Liver (tissue), 9 donors: ENCODE data around the gene KIF1A. TPM values are rescaled to one million over a fixed set of nuclear protein-coding genes. Genes with fewer than 3 reads are reported as not detected.

ENCODE experiments used
- DNase-seq: peaks from one replicate; pipeline ENCODE4 v3.0.0-alpha.2; 2017; ENCODE audit warnings: low spot score
- H3K27ac ChIP-seq, 2 donors: one replicate each; pipeline ENCODE4 v1.7.0; 2013; ENCODE audit warnings: inconsistent platforms in 2 of 2, low read length in 2 of 2, control low read depth in 1 of 2, low read depth in 1 of 2, mild to moderate bottlenecking in 1 of 2
- H3K27me3 ChIP-seq, 4 donors: one replicate each; pipeline versions ENCODE4 v1.6.1 to v1.7.0; 2013; ENCODE audit warnings: low read length in 3 of 4, inconsistent platforms in 1 of 4, mild to moderate bottlenecking in 1 of 4, moderate library complexity in 1 of 4; ENCODE audit not compliant: control insufficient read depth in 4 of 4, insufficient read depth in 4 of 4
- H3K36me3 ChIP-seq, 4 donors: one replicate each; pipeline versions ENCODE4 v1.6.1 to v1.7.0; 2013; ENCODE audit warnings: low read length in 3 of 4, mild to moderate bottlenecking in 3 of 4, low read depth in 1 of 4, moderate library complexity in 1 of 4; ENCODE audit not compliant: control insufficient read depth in 4 of 4, insufficient read depth in 3 of 4
- H3K4me1 ChIP-seq, 4 donors: one replicate each; pipeline versions ENCODE4 v1.6.1 to v1.7.0; 2013; ENCODE audit warnings: low read length in 3 of 4, mild to moderate bottlenecking in 3 of 4, moderate library complexity in 1 of 4; ENCODE audit not compliant: control insufficient read depth in 4 of 4, insufficient read depth in 4 of 4
- H3K4me3 ChIP-seq, 3 donors: one replicate each; pipeline versions ENCODE4 v1.6.1 to v1.7.0; 2013; ENCODE audit warnings: low read length in 3 of 3, control low read depth in 1 of 3, low read depth in 1 of 3, mild to moderate bottlenecking in 1 of 3
- H3K9ac ChIP-seq, 2 donors: one replicate each; pipeline ENCODE4 v1.7.0; 2013; ENCODE audit warnings: low read length in 2 of 2, mild to moderate bottlenecking in 2 of 2, moderate library complexity in 2 of 2, control low read depth in 1 of 2, low read depth in 1 of 2
- H3K9me3 ChIP-seq, 4 donors: one replicate each; pipeline versions ENCODE4 v1.6.1 to v1.7.0; 2013; ENCODE audit warnings: low read length in 3 of 4; ENCODE audit not compliant: control insufficient read depth in 4 of 4
- ATF3 ChIP-seq: IDR thresholded peaks from 2 replicates; pipeline ENCODE4 v1.6.1; 2016; ENCODE audit warnings: antibody characterized with exemption
- EGR1 ChIP-seq, 2 donors: IDR thresholded peaks; 2 replicates each; pipeline ENCODE4 v1.6.1; 2016 to 2018; ENCODE audit warnings: antibody characterized with exemption in 2 of 2, low read depth in 2 of 2
- FOXA2 ChIP-seq: IDR thresholded peaks from 2 replicates; pipeline ENCODE4 v1.6.1; 2016; ENCODE audit warnings: antibody characterized with exemption
- GABPA ChIP-seq, 2 donors: IDR thresholded peaks in 1 of 2; conservative IDR thresholded peaks in 1 of 2; 2 replicates each; pipeline ENCODE4 v1.6.1; 2016; ENCODE audit warnings: antibody characterized with exemption in 2 of 2, mild to moderate bottlenecking in 1 of 2, moderate library complexity in 1 of 2
- HNF4A ChIP-seq, 2 donors: conservative IDR thresholded peaks; 2 replicates each; pipeline ENCODE4 v1.6.1; 2016; ENCODE audit warnings: antibody characterized with exemption in 2 of 2, mild to moderate bottlenecking in 2 of 2
- JUND ChIP-seq, 2 donors: IDR thresholded peaks; 2 replicates each; pipeline ENCODE4 v1.6.1; 2016; ENCODE audit warnings: antibody characterized with exemption in 2 of 2
- NR2F2 ChIP-seq: IDR thresholded peaks from 2 replicates; pipeline ENCODE4 v1.6.1; 2016; ENCODE audit warnings: antibody characterized with exemption
- RAD21 ChIP-seq, 2 donors: IDR thresholded peaks; 2 replicates each; pipeline ENCODE4 v1.6.1; 2016; ENCODE audit warnings: antibody characterized with exemption in 2 of 2, mild to moderate bottlenecking in 2 of 2
- REST ChIP-seq: IDR thresholded peaks from 2 replicates; pipeline ENCODE4 v1.6.1; 2016; ENCODE audit warnings: antibody characterized with exemption, mild to moderate bottlenecking
- YY1 ChIP-seq: IDR thresholded peaks from 2 replicates; pipeline ENCODE4 v1.6.1; 2016; ENCODE audit warnings: antibody characterized with exemption, mild to moderate bottlenecking
- ZBTB33 ChIP-seq: IDR thresholded peaks from 2 replicates; pipeline ENCODE4 v1.6.1; 2016; ENCODE audit warnings: antibody characterized with exemption
- WGBS: extraction: QIAGEN DNeasy Blood & Tissue Kit; methylation state at CpG from one replicate; pipeline ENCODE4 v1.1.7; 2013; 5-methylcytosine and 5-hydroxymethylcytosine counted together
- polyA plus RNA-seq, 2 donors: library from polyadenylated mRNA; stranded (reverse) in 1 of 2; unstranded in 1 of 2; fragments of 200-250 nt in 1 of 2; fragments of >200 nt in 1 of 2; fragmentation: Nextera tagmentation in 1 of 2; extraction: Ambion mirVana in 1 of 2; gene quantifications; one replicate each; pipeline versions ENCODE4 v1.2.1 to v1.2.3, GENCODE V29; 2013 to 2015
- total RNA-seq, 2 donors: library from RNA; depleted of rRNA; stranded (reverse); fragments of >200 nt; gene quantifications; one replicate each; pipeline ENCODE4 v1.2.3, GENCODE V29; 2014
- TF ChIP-seq, protein P1 (sequence below): IDR thresholded peaks from 2 replicates; pipeline ENCODE4 v1.6.1; 2016; ENCODE audit warnings: antibody characterized with exemption
- donor health status: healthy.
- donor health status: healthy.
- donor health status: healthy.
- donor health status: healthy.
- donor health status: healthy.

Gene KIF1A
- total and polyA plus RNA-seq, 4 donors = 0.03 to 0.21 (median 0.11) TPM

DNA sequence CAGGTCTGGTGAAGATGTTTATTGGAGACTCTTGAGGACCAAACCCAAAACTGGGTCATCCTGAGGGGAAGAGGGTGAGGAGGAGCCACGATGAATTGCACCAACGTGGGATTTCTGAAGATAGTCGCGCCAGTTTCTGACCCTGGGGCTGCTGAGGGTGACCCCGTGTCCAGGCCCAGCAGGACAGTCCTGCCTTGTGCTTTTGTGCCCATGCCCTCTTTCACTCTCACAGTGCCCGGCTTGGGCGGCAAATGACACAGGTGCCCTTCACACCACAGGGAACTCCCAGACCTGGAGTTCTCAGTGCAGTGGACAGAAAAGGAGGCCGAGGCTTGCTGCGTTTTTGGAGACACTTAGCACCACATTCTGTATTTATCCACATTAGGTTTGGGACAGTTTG lies 15.5 kb upstream of the KIF1A start:
- Histone ChIP-seq H3K4me1 (peaks cover 0 to 6% (median 5%) of the 10 kb centered on the region in 4 donors), H3K9ac (no peak overlapping the region), H3K27ac (no peak overlapping the region), H3K36me3 (no peaks in the 10 kb centered on the region), H3K9me3 (no peaks in the 10 kb centered on the region), H3K4me3 (no peak overlapping the region), H3K27me3 (no peaks in the 10 kb centered on the region)
- WGBS = 89% methylated on average over 9 of the region's 9 CpGs
- no peak for DNase-seq
- TF ChIP-seq RAD21 (IDR thresholded peaks at IDR 0.05) (no peak), GABPA (IDR thresholded peaks at IDR 0.05 in 1 of 2, conservative IDR thresholded peaks at IDR 0.05 in 1 of 2) (no peak)
- TF ChIP-seq, protein P1, sequence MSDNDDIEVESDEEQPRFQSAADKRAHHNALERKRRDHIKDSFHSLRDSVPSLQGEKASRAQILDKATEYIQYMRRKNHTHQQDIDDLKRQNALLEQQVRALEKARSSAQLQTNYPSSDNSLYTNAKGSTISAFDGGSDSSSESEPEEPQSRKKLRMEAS = no peak

- no peaks in the 10 kb centered on the region for H3K27me3 ChIP-seq
- H3K9me3 ChIP-seq = no peaks in the 10 kb centered on the region
- no peak for DNase-seq
- H3K27ac ChIP-seq = no peak overlapping the region
- no peak overlapping the region for H3K4me3 ChIP-seq
- H3K4me1 ChIP-seq = peaks cover 0 to 6% (median 5%) of the 10 kb centered on the region in 4 donors
- no peak overlapping the region for H3K9ac ChIP-seq
- TF ChIP-seq JUND (IDR thresholded peaks at IDR 0.05) (no peak), REST (no peak), HNF4A (conservative IDR thresholded peaks at IDR 0.05) (no peak), ZBTB33 (no peak), YY1 (no peak), GABPA (IDR thresholded peaks at IDR 0.05 in 1 of 2, conservative IDR thresholded peaks at IDR 0.05 in 1 of 2) (no peak), EGR1 (IDR thresholded peaks at IDR 0.05; ENCODE audit: low read depth in 2 of 2) (no peak)
- H3K36me3 ChIP-seq = no peaks in the 10 kb centered on the region
- 89% methylated on average over 6 of the region's 6 CpGs for WGBS
Observed at GRCh38 chr2:240834377-240834975, 14.5 kb upstream of the KIF1A start.

GRCh38 chr2:240833724-240834285 lies 13.8 kb upstream of the KIF1A start:
- no peak overlapping the region for H3K27ac ChIP-seq
- no peak overlapping the region for H3K4me3 ChIP-seq
- no peaks in the 10 kb centered on the region for H3K36me3 ChIP-seq
- H3K4me1 ChIP-seq = peaks cover 0 to 6% (median 5%) of the 10 kb centered on the region in 4 donors
- H3K9me3 ChIP-seq = no peaks in the 10 kb centered on the region
- H3K27me3 ChIP-seq = no peaks in the 10 kb centered on the region
- 79% methylated on average over 8 of the region's 8 CpGs for WGBS
- H3K9ac ChIP-seq = no peak overlapping the region
- TF ChIP-seq HNF4A (conservative IDR thresholded peaks at IDR 0.05) = no peak
- TF ChIP-seq JUND (IDR thresholded peaks at IDR 0.05) = no peak
- TF ChIP-seq ATF3 = no peak
- no peak for TF ChIP-seq NR2F2
- no peak for TF ChIP-seq FOXA2
- DNase-seq = no peak
